ENCODE data around the gene RDM1.
A peak's percentile ranks its signal among the peaks of the same experiment; 100 is the strongest.
"Not testable (repeated sequence)": the region's sequence is repeated elsewhere in the genome, so short reads cannot be mapped to it uniquely, and the experiment has no call there.

RDM1 gene, protein sequence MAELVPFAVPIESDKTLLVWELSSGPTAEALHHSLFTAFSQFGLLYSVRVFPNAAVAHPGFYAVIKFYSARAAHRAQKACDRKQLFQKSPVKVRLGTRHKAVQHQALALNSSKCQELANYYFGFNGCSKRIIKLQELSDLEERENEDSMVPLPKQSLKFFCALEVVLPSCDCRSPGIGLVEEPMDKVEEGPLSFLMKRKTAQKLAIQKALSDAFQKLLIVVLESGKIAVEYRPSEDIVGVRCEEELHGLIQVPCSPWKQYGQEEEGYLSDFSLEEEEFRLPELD

DNA sequence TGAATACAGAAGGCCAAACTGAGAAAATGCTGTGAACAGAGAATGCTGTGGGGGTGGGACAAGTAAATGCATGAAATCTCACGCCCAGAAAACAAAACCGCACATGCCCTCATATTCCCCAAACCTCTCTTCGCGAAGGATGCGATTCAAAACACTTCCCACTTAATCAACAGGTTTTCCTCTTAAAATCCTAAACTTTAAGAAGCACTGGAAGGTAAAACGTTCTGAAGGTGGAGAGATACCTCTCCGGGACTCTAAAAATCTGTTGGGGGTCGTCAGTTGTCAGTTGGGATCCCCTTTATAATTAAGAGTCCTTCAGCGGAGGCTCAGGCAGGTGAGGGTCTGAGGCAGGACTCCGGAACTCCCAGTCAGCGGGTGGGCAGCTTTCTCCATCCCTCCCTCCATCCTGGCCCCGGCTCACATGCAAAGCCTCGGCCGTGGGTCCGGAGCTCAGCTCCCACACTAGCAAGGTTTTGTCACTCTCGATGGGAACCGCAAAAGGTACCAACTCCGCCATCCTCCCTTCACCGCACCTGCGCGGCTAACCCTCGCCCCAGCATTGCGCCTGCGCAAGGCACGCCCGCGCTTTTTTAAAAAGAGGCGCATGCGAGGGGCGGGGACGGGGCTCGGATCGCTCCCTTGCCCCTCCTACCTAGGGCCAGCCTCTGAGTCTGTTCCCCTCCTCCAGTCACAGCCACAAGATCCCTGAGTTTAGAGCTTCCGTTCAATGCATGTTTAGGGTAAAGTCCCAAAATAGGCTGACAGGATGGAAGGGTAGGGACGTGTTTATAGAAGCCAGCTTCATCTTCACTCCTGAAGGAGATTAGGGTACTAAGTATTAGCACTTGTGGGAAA is at the start of gene RDM1:
RDM1 (minus strand) TSS at position 563 of the 855 bp plus-strand sequence; CDS start at position 517, 46 bp downstream.
- peak; percentile 77 for DNase-seq

DNA sequence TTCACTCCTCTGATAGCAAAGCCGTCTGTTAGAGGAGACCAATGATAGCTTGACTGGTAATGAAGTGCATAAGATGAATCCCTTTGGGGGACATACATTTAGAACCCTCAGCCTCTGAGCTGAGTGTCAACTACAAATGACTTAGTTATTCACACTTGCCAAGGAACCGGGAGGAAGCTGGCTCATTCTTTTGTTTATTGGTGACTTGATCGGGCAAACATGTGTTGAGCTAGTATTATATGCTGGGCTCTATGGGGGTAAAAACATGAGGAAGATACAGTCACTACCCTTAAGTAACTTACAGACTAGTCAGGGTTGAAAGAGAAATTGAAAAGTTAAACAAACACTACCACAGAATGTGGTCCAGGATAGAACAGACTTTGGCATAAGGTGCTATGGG is 47.8 kb upstream of the RDM1 start:
- DNase-seq = no peak

DNA sequence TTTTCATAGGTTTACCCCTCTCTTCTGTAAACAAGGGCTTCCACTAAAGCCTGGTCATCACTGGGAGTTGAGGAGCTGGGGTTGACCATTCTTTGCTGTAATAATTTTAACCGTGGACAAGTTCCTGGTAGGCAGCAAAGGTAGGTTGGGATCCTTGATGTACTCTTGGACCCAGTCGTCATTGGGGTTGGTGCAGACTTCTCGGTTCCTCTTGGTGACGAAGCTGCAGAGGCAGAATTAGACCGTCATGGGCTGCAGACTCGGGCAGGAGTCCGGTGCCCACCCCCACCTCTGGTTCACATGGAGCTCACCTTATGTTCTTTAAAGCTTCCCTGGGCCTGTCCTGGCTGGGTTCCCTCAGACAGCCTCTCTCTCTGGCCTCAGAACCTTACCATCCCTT is 46.9 kb upstream of the RDM1 start:
- no peak for DNase-seq

DNA sequence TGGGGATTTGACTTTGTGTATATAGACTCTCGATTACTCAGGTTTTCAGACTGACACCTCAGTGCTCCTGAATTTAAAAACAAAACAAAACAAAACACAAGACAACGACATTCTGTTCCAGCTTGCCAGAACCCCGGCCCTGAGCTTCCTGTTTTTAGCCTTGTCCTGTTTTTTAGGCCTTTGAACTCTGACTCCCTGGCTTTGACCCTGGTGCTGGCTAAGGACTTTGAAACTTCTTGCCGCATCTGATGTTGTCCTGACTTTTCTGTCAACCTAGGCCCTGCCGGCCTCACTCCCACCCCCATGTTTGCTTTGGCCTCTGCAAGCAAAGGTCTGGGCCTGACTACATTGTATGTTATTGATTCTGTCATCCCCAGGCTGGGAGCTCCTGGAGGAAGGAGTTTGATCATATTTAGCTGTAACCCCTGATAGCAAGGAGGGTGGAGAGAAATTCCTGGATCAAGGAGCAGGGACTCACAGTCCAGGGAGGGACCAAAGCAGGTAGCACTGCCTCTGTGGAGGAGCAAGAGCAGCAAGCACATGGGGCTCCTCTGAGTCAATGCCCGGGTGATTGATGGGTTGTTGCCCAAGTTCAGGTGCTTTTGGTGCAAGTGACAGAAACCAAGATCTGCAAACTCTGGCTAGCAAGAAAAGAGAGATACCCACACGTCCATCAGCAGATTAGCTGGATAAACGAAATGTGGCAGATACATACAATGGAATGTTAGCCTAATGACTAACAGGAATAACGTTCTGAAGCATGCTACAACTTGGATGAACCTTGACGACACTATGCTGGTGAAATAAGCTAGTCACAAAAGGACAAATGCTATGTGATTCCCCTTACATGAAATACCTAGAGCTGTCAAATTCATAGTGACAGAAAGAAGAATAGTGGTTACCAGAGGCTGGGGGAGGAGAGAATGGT is 43.0 kb upstream of the RDM1 start:
- DNase-seq = no peak

DNA sequence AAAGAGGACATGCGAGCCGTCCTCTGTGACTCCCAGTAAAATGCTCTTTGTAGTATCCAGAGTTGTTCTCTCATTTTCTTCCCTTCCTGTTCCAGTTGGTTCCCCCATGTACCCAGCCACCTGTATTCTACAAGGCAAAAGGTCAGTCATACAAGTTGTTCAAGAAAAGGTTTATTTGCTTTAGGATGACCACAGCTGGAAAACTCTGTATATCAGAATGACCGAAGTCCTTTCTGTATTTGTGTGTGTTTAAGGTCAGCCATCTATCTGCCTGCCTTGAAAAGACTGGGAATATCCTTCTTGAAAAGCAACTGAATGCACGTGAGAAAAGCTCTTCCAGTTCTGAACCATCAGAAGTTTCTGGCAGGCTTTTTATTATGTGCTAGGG is 42.4 kb upstream of the RDM1 start:
- DNase-seq = no peak

DNA sequence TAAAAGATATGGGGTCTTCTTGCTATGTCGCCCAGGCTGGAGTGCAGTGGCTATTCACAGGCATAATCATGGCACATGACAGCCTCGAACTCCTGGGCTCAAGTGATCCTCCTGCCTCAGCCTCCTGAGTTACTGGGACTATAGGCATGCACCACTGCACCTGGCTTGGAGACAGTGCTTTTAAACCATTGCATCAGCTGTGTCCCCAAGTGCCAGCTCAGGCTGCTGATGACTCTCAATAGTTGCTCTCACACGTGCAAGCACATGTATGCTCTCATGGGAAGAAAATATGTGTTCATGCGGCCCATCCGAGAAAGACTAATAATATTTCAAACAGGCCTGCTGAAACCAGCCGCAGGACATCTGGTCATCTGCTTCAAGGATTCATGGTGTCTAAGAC is 42.0 kb upstream of the RDM1 start:
- DNase-seq = no peak

DNA sequence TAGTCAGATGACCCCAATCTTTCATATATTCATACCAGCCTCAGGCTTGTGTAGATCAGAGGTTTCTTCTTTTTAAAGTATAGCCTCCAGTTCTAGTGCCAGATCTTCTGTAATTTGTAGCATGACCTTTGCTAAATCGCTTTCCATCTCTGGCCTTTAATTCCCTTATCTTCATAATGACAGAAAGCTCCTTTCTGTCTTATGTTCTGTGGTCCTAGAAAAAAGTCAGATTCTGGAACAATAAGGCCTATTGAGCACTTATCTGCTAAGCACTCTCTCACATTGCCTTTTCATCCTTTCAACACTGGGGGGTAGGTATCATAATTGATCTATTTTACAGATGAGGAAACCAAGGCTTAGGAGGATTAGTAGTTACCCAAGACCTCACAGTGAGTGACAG is 41.5 kb upstream of the RDM1 start:
- DNase-seq = no peak

DNA sequence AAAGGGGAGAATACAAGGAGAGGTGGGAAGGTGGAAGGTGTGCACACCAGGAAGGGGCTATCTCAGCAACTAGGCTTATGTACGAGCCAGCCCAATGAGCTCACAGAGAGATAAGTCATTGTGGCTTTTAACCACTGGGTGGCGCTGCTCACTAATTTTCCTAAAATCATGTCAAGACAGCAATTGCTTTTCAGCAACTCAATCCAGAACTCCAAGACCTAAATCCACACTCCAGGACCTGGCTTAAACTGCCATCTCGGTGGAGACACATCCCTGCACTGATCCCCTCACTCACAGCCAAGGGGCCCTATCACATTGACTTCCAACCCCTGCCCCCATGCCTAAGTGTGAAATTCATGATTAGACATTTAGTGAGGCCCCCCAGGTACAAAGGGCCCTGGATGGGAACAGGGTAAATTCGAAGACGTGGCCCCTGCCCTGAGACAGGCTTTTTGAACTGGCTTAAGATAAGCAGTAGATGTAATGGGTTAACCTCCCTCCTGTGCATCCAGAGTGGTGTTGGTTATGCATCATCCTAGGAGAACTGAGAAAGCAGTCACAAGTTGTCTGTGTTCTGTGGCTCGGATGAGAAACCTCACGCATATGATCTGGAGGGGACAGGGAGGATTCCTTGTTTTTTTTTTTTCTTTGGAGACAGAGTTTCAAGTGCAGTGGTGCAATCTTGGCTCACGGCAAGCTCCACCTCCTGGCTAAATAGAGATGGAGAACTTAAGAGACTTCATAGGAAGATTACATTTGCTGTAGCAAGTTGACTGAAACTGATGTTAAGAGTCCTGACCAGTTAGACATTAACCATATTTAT is 39.2 kb upstream of the RDM1 start:
- peak; percentile 42 for DNase-seq

DNA sequence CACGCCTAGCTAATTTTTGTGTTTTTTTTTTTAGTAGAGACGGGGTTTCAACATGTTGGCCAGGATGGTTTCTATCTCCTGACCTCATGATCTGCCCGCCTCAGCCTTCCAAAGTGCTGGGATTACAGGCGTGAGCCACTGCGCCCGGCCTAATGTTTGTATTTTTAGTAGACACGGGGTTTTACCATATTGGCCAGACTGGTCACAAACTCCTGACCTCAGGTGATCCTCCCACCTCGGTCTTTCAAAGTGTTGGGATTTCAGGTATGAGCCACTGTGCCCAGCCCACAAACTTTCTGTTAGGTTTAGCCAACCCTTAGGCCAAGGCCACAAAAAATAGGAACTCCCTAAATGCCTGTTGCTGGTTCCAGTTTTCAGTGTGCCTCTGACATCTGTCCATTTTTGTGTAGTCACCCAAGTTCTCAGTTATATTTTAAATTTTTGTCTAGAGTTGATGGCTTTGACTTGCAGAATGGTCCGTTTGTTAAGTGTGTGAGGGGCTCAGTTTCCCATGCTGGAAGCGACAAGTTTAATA is 38.0 kb upstream of the RDM1 start:
- no peak for DNase-seq

DNA sequence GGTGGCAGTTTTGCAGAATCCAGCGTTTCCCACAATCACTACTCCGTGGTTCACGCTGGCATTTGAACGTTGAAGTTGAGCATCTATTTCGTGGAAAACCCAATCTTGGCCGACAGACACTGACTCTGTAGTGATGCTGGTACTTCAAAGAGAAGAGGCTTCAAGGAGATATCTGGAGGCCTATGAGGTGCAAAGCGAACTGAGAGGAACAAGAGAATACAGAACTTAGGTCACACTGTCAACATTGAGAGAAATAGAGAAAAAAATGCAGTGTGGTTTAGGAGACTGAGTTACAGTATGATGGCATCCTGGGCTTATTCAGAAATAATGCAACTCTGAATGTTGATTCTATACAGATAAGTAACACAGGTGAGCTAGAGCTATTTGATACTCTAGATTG is 34.7 kb upstream of the RDM1 start:
- no peak for DNase-seq

DNA sequence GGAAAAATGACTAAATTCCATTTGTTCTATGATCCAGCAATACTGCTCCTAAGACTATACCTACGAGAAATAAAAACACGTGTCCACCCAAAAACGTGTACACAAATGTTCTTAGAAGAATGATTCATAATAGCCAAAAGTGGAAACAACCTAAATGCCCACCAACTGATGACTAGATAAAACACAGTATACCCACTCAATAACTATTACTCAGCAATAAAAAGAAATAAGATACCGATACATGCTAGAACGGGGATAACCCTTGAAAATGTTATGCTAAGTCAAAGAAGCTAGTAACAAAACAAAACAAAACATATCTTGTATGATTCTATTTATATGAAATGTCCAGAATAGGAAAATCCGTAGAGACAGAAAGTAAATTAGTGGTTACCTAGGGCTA is 33.1 kb upstream of the RDM1 start:
- DNase-seq = no peak

DNA sequence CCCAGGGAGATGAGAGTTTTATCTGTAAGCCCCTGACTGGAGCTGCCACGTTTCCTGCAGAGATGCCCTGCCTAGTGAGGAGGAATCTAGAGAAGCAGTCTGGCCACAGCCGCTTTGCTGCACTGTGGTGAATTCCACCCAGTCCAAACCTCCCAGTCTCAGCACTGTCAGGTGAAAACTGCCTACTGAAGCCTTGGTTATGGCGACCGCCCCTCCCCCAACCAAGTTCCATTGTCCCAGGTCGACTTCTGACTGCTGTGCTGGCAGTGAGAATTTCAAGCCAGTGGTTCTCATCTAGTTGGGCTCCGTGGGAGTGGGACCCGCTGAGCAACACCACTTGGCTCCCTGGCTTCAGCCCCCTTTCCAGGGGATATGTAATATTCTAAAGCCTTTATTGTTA is 23.1 kb upstream of the RDM1 start:
- DNase-seq = no peak

DNA sequence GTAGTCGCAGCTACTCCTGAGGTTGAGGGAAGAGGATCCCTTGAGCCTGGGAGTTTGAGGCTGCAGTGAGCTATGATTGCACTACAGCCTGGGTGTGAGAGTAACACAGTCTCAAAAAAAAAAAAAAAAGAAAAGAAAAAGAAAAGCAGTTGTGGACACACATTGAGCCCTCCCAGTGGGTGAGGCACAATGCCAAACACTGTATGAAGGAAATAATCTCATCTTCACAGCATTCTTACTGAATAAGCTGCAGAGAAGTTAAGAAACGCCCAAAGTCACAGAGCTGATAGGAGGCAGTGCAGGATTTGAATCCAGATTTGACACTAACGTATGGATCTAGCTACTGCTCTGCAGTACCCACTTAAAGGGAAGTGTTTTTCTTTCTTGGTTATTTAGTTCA is 18.8 kb upstream of the RDM1 start:
- DNase-seq = no peak

DNA sequence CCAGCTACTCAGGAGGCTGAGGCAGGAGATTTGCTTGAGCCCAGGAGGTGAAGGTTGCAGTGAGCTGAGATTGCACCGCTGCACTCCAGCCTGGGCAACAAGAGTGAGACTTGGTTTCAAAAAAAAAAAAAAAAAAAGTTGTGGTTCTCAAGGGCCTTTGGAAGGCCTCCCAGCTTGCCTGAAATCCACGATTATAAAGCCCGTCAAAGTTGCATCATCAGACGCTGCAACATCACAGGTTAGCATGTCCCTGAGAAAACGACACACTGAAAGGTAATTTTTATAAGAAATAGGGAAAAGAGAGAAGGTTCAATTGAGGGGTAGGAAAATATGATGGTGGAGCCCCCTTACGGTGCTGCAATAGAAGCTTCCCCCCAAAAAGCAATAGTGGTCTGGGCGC is 17.5 kb upstream of the RDM1 start:
- DNase-seq = no peak

DNA sequence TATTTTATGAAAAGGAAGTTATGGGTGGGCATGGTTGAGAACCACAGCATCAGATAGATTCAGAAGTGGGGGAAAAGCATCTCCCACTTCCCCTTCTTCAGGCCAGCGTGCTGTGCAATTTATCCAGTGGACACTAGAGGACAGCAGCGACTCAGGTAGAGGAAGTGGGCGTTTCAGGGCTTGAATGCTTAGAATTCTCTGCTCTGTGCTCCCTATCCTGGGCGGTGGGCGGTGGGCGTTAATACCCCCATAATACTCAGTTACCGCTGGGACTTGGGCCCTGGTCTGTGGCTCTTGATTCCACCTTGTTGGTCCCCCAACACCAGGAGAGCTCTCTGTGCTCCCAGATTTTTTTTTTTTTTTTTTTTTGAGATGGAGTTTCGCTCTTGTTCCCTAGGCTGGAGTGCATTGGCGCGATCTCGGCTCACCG is 16.6 kb upstream of the RDM1 start:
- peak; percentile 40 for DNase-seq

DNA sequence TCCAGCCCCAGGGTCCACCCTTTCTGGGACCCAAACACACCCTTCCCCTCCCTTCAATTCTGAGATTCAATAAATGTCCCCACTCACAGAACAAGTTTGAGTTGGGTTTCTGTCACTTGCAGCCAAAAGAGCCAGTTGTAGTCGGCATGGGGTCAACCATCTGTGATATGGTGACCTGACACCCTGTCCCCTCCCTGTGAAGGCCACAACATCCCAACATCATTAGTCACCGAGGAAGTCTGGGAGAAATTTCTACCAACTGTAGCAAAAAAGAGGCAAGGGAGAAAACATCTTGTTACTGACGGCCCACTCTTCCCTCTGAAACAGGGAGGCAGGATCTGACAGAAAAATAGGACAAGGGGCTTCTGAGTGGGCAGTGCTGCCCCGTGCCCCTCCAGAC is 13.6 kb upstream of the RDM1 start:
- no peak for DNase-seq

DNA sequence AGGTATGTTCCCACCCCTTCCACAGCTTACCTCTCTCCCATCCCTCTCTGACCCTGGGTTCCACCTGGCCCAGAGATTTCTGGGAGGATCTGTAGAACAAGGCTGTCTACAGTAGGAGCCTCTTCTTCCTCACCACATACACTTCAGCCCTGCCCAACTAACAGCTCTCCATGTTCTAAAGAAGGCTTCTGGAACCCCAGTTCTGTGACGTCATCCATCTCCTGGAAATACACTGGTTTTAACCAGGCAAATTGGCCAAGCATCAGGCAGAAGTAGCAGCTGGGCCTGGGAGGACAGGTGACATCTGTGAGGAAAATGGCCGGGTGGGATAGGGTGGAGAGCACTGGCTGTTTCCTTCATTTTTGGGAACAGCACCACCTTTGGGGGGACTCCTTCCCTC is 13.0 kb upstream of the RDM1 start, which contains the start of gene LYZL6:
LYZL6 (minus strand) TSS at position 177 of the 400 bp plus-strand sequence. CDS start 4,357 bp downstream, outside the sequence.
- no peak for DNase-seq

DNA sequence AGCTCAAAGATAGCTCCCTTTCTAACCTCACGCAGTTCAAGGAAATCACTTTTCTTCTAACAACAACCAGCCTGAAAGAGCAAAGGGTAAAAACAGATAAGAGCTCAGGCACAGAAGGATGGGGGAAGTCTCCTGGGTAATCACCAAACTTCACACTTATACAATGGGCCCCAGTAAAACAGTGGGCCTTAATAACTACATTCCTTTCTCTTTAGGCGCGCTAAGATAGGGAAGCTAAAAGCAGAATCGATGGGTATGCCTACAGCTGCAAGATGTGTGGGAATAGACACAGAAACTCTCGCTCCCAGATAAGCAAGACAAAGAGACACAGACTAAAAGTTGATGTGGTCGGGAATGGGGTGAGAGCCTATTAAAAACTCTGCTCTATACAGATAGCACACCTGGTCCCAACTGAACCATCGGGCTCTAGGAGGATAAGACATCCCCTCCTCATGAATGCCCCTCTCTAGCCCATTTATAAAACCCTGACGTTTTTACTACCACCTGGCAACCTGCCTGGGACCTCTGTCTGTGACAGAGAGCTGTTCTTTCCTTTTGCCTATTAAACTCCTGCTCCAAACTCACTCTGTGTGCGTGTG is 12.1 kb upstream of the RDM1 start:
- DNase-seq = no peak

DNA sequence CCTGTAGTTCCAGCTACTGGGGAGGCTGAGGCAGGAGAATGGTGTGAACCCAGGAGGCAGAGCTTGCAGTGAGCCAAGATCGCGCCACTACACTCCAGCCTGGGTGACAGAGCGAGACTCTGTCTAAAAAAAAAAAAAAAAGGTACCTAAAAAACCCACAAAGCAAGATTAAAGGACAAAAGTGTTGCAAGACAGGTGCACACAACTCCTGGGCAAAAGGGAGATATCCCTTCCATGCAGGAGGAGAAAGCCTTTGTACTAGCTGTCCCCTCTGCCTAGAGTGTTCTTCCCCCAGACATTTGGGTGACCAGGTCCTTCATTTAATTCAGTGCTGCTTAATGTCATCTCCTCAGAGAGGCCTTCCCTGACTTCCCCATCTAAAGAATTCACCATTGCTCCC is 7.9 kb upstream of the RDM1 start:
- not testable (repeated sequence) for DNase-seq

DNA sequence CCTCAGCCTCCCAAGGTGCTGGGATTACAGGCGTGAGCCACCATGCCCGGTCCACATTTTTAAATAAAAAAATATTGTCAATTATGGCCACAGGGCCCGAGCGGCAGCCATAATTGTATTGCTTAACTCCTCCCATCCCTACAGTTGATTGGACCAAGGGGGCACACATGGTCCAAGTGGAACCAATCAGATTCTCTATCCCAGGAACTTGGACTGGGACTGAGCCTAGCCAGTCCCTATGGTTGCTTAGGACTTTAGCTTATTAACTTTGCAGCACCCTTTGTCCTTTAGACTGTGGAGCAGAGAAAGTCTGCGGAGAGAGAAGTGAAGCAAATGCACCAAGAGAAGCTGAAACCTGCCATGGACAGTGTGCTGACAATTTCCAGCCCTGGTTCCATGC is 5.5 kb upstream of the RDM1 start:
- DNase-seq = no peak

DNA sequence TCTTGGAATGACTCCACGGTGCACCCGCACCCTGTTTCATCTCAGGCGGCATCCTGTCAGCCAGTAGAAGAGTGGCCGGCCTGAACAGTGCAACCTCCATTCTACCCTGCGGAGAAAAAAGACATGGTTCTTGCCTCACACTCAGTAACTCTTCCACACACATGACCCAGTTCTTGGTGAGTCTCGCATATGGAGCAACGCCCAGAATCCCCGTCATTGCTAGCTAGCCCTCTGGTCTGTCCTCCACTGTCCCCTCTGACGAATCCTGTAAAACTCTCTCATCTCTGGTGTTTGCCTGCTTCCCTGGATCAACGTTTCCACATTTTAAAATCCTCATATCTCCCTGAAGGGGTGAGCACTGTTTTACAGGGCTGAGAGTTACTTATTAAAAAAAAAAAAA is 4.2 kb upstream of the RDM1 start:
- no peak for DNase-seq

DNA sequence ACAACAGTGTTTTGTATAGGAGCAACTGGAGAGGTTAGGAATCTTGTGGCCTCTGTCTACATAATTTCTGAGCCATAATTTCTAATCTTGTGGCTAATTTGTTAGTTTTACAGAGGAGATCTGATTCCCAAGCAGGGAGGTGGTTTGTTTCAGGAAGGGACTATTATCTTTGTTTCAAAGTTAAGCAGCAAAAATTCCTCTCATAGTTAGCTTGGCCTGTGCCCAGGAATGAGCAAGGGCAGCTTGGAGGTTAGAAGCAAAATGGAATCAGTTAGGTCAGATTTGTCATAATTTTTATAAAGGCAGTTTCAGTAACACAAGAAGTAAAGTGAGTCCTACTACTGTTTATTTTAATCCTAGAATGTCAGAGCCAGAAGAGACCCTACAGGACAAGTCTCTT is 2.0 kb upstream of the RDM1 start:
- no peak for DNase-seq
